ENCODE data around the gene ATP6V0E1.

ATP6V0E1 gene

GRCh38 chr5:172983542-172984243, at the start of gene ATP6V0E1:
TSS of gene ATP6V0E1 (plus strand) at chr5:172983771. CDS start at chr5:172983861, 90 bp downstream.
- peak; percentile 91 to 93 for DNase-seq

GRCh38 chr5:172935096-172935495, 48.5 kb upstream of the ATP6V0E1 start:
- no peak for DNase-seq

- no peak for DNase-seq
These were observed 47.2 kb upstream of the ATP6V0E1 start for GRCh38 chr5:172936401-172936800.

- peak; percentile 90 to 93 for DNase-seq
These were observed 44.5 kb upstream of the ATP6V0E1 start for GRCh38 chr5:172939071-172939470.

- DNase-seq, result peak; percentile 99 to 100
These were observed 43.8 kb upstream of the ATP6V0E1 start for GRCh38 chr5:172939611-172940267.

GRCh38 chr5:172940268-172941066, 43.1 kb upstream of the ATP6V0E1 start:
- DNase-seq, result peak; percentile 69 to 80

GRCh38 chr5:172941067-172941516, 42.5 kb upstream of the ATP6V0E1 start:
- DNase-seq, result peak; percentile 22 to 31

GRCh38 chr5:172942556-172942955, 41.0 kb upstream of the ATP6V0E1 start:
- DNase-seq, result no peak

GRCh38 chr5:172943283-172943841, 40.2 kb upstream of the ATP6V0E1 start:
- peak; percentile 41 to 63 for DNase-seq

- DNase-seq, result no peak
These were observed 39.7 kb upstream of the ATP6V0E1 start for GRCh38 chr5:172943906-172944305.

GRCh38 chr5:172944741-172945140, 38.8 kb upstream of the ATP6V0E1 start:
- no peak for DNase-seq

- DNase-seq, result no peak
These were observed 38.4 kb upstream of the ATP6V0E1 start for GRCh38 chr5:172945151-172945550.

- DNase-seq, result no peak
These were observed 37.4 kb upstream of the ATP6V0E1 start for GRCh38 chr5:172946146-172946545.

- no peak for DNase-seq
These were observed 34.1 kb upstream of the ATP6V0E1 start for GRCh38 chr5:172949426-172949825.

- no peak for DNase-seq
These were observed 33.2 kb upstream of the ATP6V0E1 start for GRCh38 chr5:172950176-172950965.

- peak; percentile 22 to 25 for DNase-seq
These were observed 32.1 kb upstream of the ATP6V0E1 start for GRCh38 chr5:172951371-172952033.

- no peak for DNase-seq
These were observed 31.5 kb upstream of the ATP6V0E1 start for GRCh38 chr5:172952034-172952511.

- DNase-seq, result no peak
These were observed 29.5 kb upstream of the ATP6V0E1 start for GRCh38 chr5:172953776-172954675.

- no peak for DNase-seq
These were observed 28.8 kb upstream of the ATP6V0E1 start for GRCh38 chr5:172954751-172955159.

- no peak for DNase-seq
These were observed 27.3 kb upstream of the ATP6V0E1 start for GRCh38 chr5:172956228-172956627.

Measured in SHP77 (cell line).